Aorta (tissue), 5 donors: ENCODE measurements around the gene EXOC4. TPM values are rescaled to one million over a fixed set of nuclear protein-coding genes. Genes with fewer than 3 reads are reported as not detected.

Experiments
- ATAC-seq: fragments of 200-7000 bp; cut with Tn5 transposase; one replicate; pipeline ENCODE4 v1.9.1; 2022; ENCODE audit warnings: moderate library complexity; ENCODE audit not compliant: low FRiP score
- DNase-seq, 2 donors: peaks; one replicate each; pipeline ENCODE4 v3.0.0-alpha.2; 2020
- H3K27ac ChIP-seq, 2 donors: one replicate each; pipeline ENCODE4 v1.5.1; 2013; ENCODE audit warnings: low read length in 2 of 2, mild to moderate bottlenecking in 2 of 2, moderate library complexity in 2 of 2, control low read depth in 1 of 2, inconsistent platforms in 1 of 2, low read depth in 1 of 2
- H3K27me3 ChIP-seq, 2 donors: one replicate each; pipeline ENCODE4 v1.6.1; 2013; ENCODE audit warnings: control low read depth in 1 of 2, low read length in 1 of 2, mild to moderate bottlenecking in 1 of 2, moderate library complexity in 1 of 2; ENCODE audit not compliant: insufficient read depth in 2 of 2, control insufficient read depth in 1 of 2
- H3K36me3 ChIP-seq, 2 donors: one replicate each; pipeline ENCODE4 v1.6.1; 2013; ENCODE audit warnings: control low read depth in 1 of 2, low read length in 1 of 2, mild to moderate bottlenecking in 1 of 2; ENCODE audit not compliant: insufficient read depth in 2 of 2, control insufficient read depth in 1 of 2
- H3K4me1 ChIP-seq, 2 donors: one replicate each; pipeline ENCODE4 v1.6.1; 2013; ENCODE audit warnings: low read length in 2 of 2, control low read depth in 1 of 2, mild to moderate bottlenecking in 1 of 2, moderate library complexity in 1 of 2; ENCODE audit not compliant: insufficient read depth in 2 of 2, control insufficient read depth in 1 of 2
- H3K4me3 ChIP-seq, 2 donors: one replicate each; pipeline ENCODE4 v1.5.1; 2013; ENCODE audit warnings: low read length in 2 of 2, control low read depth in 1 of 2, mild to moderate bottlenecking in 1 of 2
- H3K9me3 ChIP-seq: one replicate; pipeline ENCODE4 v1.6.1; 2013; ENCODE audit warnings: mild to moderate bottlenecking, low read length; ENCODE audit not compliant: control insufficient read depth
- WGBS, 2 donors: extraction: QIAGEN DNeasy Blood & Tissue Kit; methylation state at CpG; one replicate each; pipeline ENCODE4 v1.1.7; 2013; 5-methylcytosine and 5-hydroxymethylcytosine counted together
- intact Hi-C, 2 donors: fragments of 100-400 bp; cut with DNase I; formaldehyde crosslinking; loops; one replicate each; pipeline versions ENCODE4 v1.14.2 to v1.15.0; 2022
- polyA plus RNA-seq, 2 donors: library from polyadenylated mRNA; stranded (reverse); fragments of 200-250 nt; gene quantifications; one replicate each; pipeline ENCODE4 v1.2.3, GENCODE V29; 2013
- total RNA-seq, 2 donors: library from RNA; stranded (reverse); fragmentation: NEBNext Ultra II Directional; extraction: Animal tissue kit (Norgen Biotek cat#: 25700); gene quantifications; one replicate each; pipeline ENCODE4 v1.2.1, GENCODE V29; 2021
- donor health status: healthy with polysubstance abuse.
- donor health status: Bipolar disorder and iron deficiency.
- donor health status: DM: no; HTN: no; CAD: no.
- donor health status: DM: no; HTN: no; CAD: no.
- donor health status: DM: yes; HTN: yes; CAD: no.

The EXOC4 gene
- total and polyA plus RNA-seq, 4 donors = 19.9 to 109 (median 45.9) TPM

- no peak overlapping the region for H3K27ac ChIP-seq
- H3K9me3 ChIP-seq = peaks cover 1% of the 10 kb centered on the region
- 95 to 100% methylated on average over 1 of the region's 1 CpG for WGBS, 2 donors
- no peaks in the 10 kb centered on the region for H3K4me1 ChIP-seq
- peaks cover 0 to 4% of the 10 kb centered on the region in 2 donors for H3K36me3 ChIP-seq
- DNase-seq (no peak), ATAC-seq (no peak)
- H3K4me3 ChIP-seq = no peak overlapping the region
- no peaks in the 10 kb centered on the region for H3K27me3 ChIP-seq
- intact Hi-C loops = no loop called here
Observed at GRCh38 chr7:134021836-134022235, 769.0 kb downstream of the EXOC4 start.

GRCh38 chr7:134022286-134022911 lies 769.5 kb downstream of the EXOC4 start:
- DNase-seq (no peak), ATAC-seq (no peak)
- H3K4me1 ChIP-seq = no peaks in the 10 kb centered on the region
- H3K36me3 ChIP-seq = peaks cover 0 to 4% of the 10 kb centered on the region in 2 donors
- 77 to 79% methylated on average over 1 of the region's 1 CpG for WGBS, 2 donors
- no peaks in the 10 kb centered on the region for H3K27me3 ChIP-seq
- peaks cover 1% of the 10 kb centered on the region for H3K9me3 ChIP-seq
- H3K27ac ChIP-seq = no peak overlapping the region
- no peak overlapping the region for H3K4me3 ChIP-seq
- intact Hi-C loops = no loop called here

GRCh38 chr7:134024739-134025138 lies 771.9 kb downstream of the EXOC4 start:
- Histone ChIP-seq H3K27me3 (no peaks in the 10 kb centered on the region), H3K27ac (no peak overlapping the region), H3K4me3 (no peak overlapping the region), H3K36me3 (peaks cover 0 to 2% of the 10 kb centered on the region in 2 donors), H3K9me3 (peaks cover 1% of the 10 kb centered on the region), H3K4me1 (no peaks in the 10 kb centered on the region)
- intact Hi-C loops = no loop called here
- ATAC-seq (no peak), DNase-seq (no peak)
- WGBS, 2 donors = 92 to 94% methylated on average over 2 of the region's 2 CpGs

- H3K4me3 ChIP-seq = no peak overlapping the region
- DNase-seq = no peak
- no peak overlapping the region for H3K27ac ChIP-seq
- peaks cover 1% of the 10 kb centered on the region for H3K9me3 ChIP-seq
- H3K4me1 ChIP-seq = no peaks in the 10 kb centered on the region
- ATAC-seq = no peak
- 78 to 83% methylated on average over 4 of the region's 4 CpGs for WGBS, 2 donors
- H3K36me3 ChIP-seq = peaks cover 0 to 2% of the 10 kb centered on the region in 2 donors
- no peaks in the 10 kb centered on the region for H3K27me3 ChIP-seq
- intact Hi-C loops = no loop called here
Observed at GRCh38 chr7:134028853-134029252, 776.0 kb downstream of the EXOC4 start.

- DNase-seq (no peak), ATAC-seq (no peak)
- no peaks in the 10 kb centered on the region for H3K4me1 ChIP-seq
- no peak overlapping the region for H3K27ac ChIP-seq
- no peaks in the 10 kb centered on the region for H3K27me3 ChIP-seq
- H3K9me3 ChIP-seq = no peaks in the 10 kb centered on the region
- intact Hi-C loops = no loop called here
- H3K36me3 ChIP-seq = no peaks in the 10 kb centered on the region
- 14 to 26% methylated on average over 1 of the region's 1 CpG for whole genome bisulfite sequencing, 2 donors
- H3K4me3 ChIP-seq = no peak overlapping the region
Observed at GRCh38 chr7:134029743-134030142, 776.9 kb downstream of the EXOC4 start.

GRCh38 chr7:134030460-134030865 lies 777.6 kb downstream of the EXOC4 start:
- ATAC-seq = no peak
- 79 to 80% methylated on average over 9 of the region's 9 CpGs for WGBS, 2 donors
- DNase-seq = no peak

GRCh38 chr7:134031835-134032617 lies 779.1 kb downstream of the EXOC4 start:
- Histone ChIP-seq H3K27me3 (no peaks in the 10 kb centered on the region), H3K4me3 (no peak overlapping the region), H3K27ac (no peak overlapping the region), H3K36me3 (peaks cover 0 to 3% of the 10 kb centered on the region in 2 donors), H3K4me1 (no peaks in the 10 kb centered on the region), H3K9me3 (no peaks in the 10 kb centered on the region)
- DNase-seq (no peak), ATAC-seq (no peak)
- WGBS, 2 donors = 88 to 95% methylated on average over 3 of the region's 3 CpGs
- intact Hi-C loops = no loop called here

More at GRCh38 chr7:134030460-134030865, 777.6 kb downstream of the EXOC4 start:
- Histone ChIP-seq H3K9me3 (no peaks in the 10 kb centered on the region), H3K27me3 (no peaks in the 10 kb centered on the region), H3K27ac (no peak overlapping the region), H3K4me3 (no peak overlapping the region), H3K4me1 (no peaks in the 10 kb centered on the region), H3K36me3 (no peaks in the 10 kb centered on the region)
- intact Hi-C loops = no loop called here

GRCh38 chr7:134034652-134035051 lies 781.8 kb downstream of the EXOC4 start:
- Histone ChIP-seq H3K27ac (no peak overlapping the region), H3K4me1 (no peaks in the 10 kb centered on the region), H3K4me3 (no peak overlapping the region), H3K9me3 (no peaks in the 10 kb centered on the region), H3K27me3 (no peaks in the 10 kb centered on the region), H3K36me3 (peaks cover 0 to 3% of the 10 kb centered on the region in 2 donors)
- 95 to 97% methylated on average over 3 of the region's 3 CpGs for WGBS, 2 donors
- intact Hi-C loops = no loop called here
- ATAC-seq (no peak), DNase-seq (no peak)

GRCh38 chr7:134037991-134038390 lies 785.1 kb downstream of the EXOC4 start:
- H3K4me1 ChIP-seq = no peaks in the 10 kb centered on the region
- H3K27ac ChIP-seq = no peak overlapping the region
- 98% methylated on average over 4 of the region's 4 CpGs for WGBS, 2 donors
- H3K36me3 ChIP-seq = peaks cover 0 to 3% of the 10 kb centered on the region in 2 donors
- intact Hi-C loops = no loop called here
- no peak overlapping the region for H3K4me3 ChIP-seq
- ATAC-seq (no peak), DNase-seq (no peak)
- H3K27me3 ChIP-seq = no peaks in the 10 kb centered on the region
- no peaks in the 10 kb centered on the region for H3K9me3 ChIP-seq
